Activated T-cell treated with anti-CD3 and anti-CD28 coated beads, Interleukin-2, amount 50 U/mL, for 1 hour (primary cell): ENCODE measurements around the gene KCNK13.
"Not testable (repeated sequence)": the region's sequence is repeated elsewhere in the genome, so short reads cannot be mapped to it uniquely, and the experiment has no call there.

Experiments used
- DNase-seq: peaks from one replicate; pipeline ENCODE4 v3.0.0-alpha.2; 2020

Gene KCNK13

GRCh38 chr14:90200546-90200945 lies 138.8 kb downstream of the KCNK13 start:
- DNase-seq, result not testable (repeated sequence)

GRCh38 chr14:90201344-90201743 lies 139.6 kb downstream of the KCNK13 start:
- no peak for DNase-seq

DNA sequence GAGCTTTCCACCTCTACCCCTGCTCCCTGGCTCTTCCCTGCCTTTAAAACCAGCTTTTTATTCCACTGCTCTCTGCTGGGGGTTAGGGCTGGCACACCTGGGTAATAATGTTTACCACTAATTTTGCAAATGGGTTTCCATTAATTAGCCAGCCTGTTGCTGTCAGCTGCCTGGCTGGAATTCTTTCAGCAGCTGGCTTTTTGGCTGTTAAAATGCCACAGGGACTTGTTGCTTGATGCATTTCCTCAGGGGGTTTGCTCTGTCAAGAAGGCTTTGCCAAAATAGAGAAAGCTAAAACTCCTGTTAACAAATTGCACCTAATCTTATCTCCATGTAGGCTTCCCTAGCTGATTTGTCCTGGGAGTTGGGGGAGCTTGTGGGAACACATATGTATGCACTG lies 142.7 kb downstream of the KCNK13 start:
- DNase-seq, result no peak

GRCh38 chr14:90213099-90213748 lies 151.4 kb downstream of the KCNK13 start:
- DNase-seq, result no peak

GRCh38 chr14:90228478-90228877 lies 166.7 kb downstream of the KCNK13 start:
- DNase-seq, result no peak

DNA sequence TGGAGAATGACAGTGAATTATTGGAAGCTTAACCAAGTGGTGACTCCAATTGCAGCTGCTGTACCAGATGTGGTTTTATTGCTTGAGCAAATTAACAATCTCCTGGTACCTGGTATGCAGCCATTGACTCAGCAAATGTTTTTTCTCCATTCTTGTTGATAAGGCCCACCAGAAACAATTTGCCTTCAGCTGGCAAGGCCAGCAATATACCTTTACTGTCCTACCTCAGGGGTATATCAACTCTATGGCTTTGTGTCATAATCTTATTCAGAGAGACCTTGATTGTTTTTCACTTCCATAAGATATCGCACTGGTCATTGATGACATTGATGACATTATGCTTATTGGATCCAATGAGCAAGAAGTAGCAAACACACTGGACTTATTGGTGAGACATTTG lies 168.1 kb downstream of the KCNK13 start:
- DNase-seq, result not testable (repeated sequence)
